Stimulated activated CD8-positive, alpha-beta memory T cell treated with anti-CD3 and anti-CD28 coated beads, Interleukin-2, amount 100 ng/mL, for 1 hour (primary cell): ENCODE data around the gene ADCY2.

ENCODE experiments used
- DNase-seq, 2 donors: peaks; one replicate each; pipeline ENCODE4 v3.0.0-alpha.2; 2020; ENCODE audit warnings: low read depth in 2 of 2

The ADCY2 gene

DNA sequence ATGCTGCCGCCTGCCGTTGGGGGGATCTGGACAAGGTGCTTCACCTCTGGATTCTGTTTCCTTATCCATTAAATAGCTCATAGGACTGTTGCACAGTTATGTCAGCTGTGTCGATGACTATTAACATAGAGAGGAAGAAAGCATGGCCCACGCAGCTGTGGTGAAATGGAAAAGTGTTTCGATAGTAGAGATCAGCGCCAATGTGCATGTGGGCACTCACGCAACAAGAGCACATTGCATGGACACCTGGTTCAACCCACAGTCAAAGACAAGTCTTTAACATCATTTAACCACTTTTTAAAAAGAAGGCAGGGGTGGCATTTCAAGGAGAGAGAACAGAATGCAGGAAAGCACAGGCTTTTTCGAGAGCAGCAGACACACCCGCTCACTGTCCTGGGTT lies 107.6 kb downstream of the ADCY2 start:
- DNase-seq: no peak

DNA sequence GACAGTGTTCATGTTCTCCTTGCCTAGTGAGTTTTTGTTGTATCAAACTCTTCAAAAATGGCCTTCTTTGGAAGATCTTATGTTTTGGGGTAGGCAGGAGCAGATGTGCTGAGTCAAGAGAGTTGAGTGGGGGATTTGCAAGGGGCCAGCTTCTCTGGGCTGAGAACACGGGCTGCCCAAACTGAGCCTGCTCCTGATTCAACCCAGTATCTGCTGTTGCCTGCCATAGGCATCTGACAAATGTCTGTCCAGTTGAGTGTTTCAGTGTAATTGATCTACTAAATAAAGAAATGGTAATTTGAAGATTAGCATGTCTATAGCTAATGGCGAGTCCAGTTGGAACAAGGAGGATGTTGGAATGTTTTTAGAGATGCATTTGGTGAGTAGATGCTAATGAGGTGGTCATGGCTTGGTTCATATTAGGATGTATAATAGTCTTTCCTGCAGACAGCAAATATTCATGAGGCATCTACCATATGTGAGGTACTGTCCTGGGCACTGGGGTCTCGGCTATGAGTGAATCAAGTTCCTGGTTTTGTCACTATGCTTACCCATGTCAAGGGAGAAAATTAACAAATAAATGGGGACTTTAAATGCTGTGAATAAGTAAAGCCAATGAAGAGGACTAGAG lies 119.5 kb downstream of the ADCY2 start:
- DNase-seq: no peak

DNA sequence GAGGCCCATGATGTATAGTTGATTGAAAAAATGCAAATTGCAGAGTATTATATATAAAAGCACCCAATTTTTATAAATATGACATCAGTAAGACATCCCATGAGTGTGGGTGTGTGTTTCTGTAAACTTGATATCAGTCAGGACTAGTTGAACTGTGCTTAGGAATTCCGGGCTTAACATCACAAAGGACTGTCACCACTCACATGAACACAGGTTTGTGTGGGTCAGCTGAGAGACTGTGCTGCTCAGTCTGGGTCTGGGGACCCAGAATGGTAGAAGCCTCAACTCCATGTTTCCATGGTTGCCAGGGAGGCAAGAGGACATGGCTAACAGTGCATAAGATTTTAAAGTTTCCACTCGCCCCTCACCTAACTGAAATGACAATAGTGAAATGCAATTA lies 120.3 kb downstream of the ADCY2 start:
- no peak for DNase-seq

DNA sequence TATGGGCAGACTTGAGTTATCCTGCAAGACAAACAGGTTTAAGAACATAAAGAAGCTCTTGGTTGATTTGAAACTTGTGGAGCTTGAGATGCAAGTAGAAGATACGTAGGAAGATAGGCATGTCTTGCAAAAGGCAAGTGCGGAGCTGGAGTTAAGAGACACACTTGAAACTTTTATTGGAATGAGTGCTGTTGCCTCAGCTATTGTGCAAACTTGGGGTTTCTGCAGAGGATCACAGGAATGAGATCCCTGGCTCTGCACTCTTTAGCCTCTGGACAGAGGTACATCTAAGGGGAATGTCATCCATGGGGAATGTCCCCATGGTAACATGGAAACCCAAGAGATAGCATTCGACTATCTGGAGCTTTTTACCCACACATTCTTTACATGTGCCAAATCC lies 121.1 kb downstream of the ADCY2 start:
- DNase-seq: no peak

DNA sequence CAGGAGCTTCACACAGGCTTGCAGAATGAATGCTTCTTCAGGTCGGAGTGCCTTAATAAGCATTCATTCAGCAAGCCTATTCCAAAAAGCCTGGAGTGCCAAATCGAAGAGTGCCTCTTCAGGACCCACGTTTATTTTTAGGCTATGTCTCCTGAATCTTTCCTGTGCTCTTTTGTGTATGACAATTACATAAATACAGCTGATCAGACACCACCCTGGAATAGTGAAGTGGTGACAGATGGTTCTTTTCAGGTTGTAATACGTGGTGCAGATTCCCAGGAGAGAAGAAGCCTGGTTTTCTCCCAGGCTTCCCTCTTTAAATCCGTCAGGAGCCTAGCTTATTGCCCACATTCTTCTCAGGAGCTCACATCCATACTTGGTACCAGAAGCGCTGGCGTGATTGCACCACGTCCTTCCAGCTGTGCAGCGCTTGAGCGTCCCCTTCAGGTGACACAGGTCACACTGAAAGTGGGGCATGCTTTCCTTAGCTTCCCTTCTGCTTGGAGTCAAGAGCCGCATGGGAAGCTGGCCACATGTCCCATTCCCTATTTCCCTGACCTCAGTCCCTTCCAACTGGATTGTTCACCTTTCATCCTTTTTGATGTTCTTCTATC lies 123.1 kb downstream of the ADCY2 start:
- no peak for DNase-seq

DNA sequence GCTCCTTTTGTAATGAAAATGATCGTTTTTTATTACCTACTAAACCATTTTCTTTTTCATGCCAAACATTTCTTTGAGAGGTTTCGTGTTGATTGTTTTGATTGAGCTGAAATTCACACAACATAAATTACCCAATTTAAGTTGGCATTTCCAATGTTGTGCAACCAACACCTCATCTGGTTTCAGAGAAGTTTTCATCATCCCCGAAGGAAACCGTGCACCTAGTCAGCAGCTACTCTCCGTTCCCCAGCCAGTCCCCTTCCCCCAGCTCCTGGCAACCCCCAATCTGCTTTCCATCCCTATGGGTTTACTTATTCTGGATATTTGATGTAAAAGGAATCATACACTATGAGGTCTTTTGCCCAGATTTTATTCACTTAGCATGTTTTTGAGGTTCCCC lies 123.6 kb downstream of the ADCY2 start:
- DNase-seq: no peak

DNA sequence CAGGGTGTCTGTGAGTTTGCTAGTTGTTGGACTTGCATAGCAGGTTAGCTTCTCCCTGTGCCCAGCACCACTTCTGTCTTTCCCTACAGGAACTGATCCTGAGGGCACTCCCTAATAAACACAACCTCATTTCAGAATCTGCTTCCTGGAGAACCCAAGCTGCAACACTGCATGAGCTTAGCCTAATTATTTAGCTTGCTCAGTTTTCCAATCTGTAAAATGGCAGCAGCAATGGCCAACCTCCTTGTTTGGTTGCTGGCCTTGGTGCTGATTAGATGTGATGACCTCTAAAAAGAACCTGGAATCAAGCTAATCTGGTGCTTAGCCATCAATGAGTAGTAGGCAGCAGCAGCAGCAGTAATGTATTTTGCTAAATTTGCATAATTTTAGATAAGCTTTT lies 133.9 kb downstream of the ADCY2 start:
- DNase-seq: no peak

DNA sequence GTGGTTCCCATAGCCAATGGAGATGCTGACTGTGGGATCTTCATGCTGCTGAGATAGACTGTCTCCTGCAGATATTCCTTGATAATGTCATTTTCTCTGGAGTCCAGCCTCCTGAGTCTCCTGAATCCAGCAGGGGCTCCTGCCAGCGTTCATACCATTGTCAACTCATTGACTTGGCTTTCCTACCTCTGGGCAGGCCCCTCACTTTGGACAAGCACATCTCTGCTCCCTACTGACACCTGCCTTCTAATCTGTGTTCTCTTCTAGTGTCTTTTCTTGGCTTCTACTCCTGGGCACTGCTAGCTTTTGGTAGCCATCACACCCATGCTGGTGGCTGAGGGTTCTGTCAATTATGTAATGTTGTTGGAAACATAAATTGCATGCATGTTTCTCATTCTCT lies 138.0 kb downstream of the ADCY2 start:
- no peak for DNase-seq

DNA sequence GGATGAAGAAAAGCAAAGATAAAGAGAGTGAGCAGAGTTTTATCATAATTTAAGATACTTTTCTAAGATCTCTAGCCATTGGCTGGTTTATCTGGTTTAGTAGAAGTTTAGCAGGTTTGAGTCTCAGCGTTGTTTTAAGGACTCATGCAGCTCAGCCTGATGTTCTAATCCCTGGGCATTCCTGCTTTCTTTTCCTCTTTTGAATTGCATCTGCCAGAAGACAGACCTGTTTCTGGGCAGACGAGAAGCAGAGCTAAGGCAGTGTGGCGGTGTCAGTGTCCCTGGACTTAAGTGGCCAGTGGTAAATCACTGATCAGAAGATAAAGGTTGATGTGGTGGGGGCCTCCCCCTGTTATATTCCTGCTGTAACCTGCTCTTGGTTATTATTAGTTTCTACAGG lies 138.6 kb downstream of the ADCY2 start:
- no peak for DNase-seq

DNA sequence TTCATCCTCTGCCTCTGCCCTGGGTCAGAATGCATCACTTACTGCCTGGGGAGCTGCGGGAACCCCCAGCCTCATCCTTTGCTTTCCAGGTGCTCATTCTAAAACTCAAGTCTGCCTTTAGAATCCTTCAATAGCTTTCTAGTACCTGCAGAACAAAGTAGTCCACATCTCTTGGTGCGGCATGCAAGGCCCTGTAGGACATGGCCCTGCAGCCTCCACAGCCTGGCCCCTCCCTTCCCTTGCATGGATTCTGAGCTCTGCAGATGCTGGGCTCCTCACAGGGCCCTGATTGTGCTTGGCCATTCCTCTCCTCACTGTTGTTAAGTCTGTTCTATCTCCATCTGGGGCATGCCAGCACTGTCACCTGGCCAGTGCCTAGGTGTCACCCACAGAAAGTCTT lies 141.6 kb downstream of the ADCY2 start:
- DNase-seq: no peak

DNA sequence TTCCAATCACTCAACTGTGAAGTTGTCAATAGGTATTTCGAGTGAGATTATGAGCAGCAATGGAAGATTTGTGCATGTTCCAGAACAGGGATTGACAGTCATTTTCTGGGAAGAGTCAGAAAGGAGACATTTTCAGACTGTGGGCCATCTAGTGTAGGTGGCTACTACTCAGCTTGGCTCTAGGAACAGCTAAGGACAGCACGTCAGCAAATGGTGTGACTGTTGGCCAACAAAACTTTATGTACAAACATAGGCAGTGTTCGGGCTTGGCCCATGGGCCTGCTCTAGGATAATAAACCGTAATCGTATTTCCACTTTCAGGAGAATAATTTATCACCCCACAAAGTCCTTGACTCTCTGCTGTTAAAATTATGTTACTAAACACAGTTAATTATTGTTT lies 143.6 kb downstream of the ADCY2 start:
- no peak for DNase-seq

DNA sequence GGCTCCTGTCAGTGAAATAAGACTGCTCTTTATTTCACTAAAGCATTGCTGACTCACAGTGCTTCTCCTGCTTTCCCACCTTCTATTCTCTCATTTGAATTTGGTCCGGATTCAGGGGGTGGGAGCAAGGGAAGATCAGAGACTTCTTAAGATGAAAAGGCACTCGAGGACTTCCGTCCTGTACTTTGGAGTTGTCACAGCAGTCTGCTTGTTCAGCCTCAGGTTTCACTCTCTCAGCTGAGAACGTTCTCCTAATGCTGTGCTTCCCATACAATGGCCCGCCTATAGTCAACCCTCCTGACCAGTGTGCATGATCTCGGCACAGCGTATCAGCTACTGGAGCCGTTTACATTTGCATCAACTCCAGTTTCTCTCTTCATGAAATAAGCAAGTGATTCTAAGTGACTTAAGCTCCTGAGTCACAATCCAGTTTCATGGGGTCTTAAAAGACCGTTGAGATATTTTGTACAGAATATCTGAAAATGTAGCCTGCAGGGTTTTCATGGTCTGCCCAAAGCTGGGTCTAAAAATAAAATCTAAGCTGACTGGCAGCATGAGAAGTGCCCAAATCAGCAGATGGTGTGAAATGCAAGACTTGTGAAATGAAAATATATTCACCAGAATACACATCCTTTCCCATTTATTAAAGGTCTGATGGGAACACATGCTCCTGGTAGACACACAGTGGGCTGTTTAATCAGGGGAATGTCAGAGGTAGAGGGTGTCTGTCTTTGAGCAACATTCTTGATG lies 145.0 kb downstream of the ADCY2 start:
- no peak for DNase-seq

DNA sequence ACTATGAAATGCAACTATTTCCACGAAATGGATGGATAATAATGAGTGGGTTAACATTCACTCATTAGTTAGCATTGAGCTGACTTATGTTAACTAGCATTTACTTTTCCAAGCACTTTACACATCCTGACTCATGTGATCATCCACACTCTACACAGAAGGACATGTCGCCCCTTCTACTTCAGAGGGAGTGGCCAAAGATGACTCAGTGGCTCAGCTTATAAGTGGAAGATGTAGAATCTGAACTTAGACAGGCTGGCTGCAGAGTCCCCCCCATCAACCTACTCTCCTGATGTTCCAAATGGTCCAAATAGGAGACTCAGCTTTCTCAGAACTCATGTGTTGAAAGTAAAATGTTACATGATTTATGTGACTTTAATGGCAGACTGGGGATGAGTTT lies 146.0 kb downstream of the ADCY2 start:
- no peak for DNase-seq

DNA sequence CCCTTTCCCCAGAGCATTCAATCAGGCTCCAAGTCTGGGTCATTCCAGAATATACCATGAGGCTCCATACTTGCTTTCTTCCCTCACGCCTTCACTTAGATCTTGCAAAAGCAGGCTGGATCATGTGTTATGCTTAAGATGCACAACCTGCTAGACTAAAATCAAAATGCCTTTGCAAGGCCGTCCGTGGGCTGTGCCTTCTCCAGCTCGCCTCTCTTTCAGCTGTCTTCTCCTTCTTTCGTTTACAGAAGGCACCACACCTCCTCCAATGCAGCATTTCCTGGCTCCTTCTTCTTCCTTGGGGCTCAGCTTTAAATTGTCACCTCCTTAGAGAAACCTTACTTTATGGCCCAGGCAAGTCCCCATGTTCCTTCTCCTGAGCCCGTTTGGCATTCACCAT lies 150.6 kb downstream of the ADCY2 start:
- no peak for DNase-seq

DNA sequence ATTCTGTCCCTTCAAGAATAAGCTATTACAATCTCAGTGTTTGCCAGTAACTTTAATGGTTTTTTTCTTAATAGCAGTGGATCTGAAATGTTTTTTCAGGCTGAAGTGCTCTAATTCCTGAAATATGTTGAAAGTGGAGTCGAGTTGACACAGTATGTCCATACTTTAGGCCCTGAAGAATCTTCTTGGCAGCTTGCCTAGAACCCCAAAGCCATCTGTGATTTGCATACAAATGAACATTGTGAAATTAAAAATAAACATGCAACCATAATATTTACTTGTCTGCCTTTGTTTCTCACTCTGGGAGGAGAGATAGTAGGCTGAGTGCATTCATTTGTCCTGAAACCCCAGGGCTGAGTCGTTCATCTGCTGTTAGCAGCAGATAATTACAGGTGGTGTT lies 152.7 kb downstream of the ADCY2 start:
- DNase-seq: no peak

DNA sequence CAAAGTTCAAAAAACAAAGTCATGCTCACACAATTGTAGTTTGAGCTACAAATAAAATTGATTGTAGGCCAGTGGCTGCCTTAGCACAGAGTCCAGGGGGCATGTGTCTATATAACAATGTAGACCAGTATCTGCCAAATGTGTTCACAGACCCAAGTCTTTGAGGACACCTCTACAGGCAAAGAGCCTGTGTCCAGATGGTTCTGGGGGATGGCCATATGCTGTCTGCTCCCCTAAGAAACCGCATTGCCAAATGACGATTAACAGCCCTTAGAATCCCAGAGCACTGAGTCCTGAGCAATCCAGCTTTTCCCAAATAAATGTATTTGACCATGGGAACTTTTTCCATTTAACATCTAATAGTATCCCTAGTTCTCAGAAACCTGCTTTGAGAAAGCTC lies 169.6 kb downstream of the ADCY2 start:
- DNase-seq: no peak

DNA sequence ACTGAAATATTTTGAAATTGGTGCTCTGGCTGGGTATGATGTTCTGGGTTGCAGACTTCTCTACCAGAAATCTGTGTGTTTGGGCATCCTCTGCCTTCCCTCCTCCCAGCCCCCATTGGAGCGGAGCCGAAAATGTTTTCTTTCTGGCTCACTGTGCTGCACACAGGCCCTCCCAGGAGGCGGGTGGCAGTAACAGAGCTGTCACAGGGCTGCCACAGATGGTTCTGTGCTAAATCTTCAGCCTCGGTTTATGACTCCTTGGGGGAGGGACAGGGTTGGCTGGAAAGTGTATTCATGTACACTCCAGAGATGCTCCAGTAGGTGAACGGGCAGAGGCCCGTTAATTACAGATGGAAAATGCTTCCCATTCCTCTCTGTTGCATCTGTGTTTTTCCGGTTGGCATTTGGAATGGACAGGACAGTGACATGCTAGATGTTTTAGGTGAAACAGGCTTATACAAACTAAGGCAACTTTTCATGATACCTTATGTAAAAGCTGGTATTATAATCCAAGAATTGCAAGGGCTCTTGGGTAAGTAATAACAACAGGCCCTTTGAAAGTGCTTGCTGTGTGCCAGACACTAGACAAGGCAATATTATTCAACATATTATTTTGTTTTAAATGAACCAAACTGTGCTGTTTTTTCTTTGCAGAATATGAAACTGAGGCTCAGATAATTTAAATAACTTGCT lies 180.2 kb downstream of the ADCY2 start:
- no peak for DNase-seq

DNA sequence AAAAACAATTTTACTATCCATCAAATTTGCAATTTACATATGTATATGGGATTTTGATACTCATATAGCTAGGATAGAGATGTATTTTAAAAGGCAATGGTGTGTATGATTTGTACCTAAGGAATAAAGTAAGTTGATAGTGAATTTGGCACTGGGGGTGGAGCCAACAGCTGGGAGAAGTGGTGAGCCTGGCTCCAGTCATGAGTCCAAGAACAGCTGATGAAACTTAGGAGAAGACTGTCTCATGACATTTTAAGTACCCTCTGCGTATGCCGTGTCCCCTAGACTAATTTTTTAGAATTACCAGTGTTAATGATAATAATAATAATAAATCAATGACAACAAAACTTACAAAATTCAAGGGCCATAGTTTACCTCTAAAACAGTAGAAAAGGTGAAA lies 181.4 kb downstream of the ADCY2 start:
- DNase-seq: no peak

DNA sequence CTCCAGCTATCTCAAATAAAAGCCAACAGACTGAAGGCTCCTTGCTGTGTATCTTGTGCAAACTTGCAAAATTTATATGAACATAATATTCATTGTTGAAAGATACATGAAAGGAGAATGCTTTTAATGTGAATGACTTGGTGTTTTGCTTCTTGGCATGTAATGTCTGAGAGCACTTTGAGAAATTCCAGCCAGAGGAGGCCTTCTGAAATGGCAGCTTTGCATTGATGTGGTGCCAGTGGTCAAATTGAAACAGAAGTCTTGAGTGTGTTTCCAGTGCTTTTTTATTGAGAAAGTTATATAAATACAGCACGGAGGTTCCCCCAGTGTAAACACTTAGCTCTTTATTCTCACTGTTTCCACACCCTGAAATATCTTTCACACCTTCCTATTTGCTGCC lies 182.1 kb downstream of the ADCY2 start:
- DNase-seq: no peak

DNA sequence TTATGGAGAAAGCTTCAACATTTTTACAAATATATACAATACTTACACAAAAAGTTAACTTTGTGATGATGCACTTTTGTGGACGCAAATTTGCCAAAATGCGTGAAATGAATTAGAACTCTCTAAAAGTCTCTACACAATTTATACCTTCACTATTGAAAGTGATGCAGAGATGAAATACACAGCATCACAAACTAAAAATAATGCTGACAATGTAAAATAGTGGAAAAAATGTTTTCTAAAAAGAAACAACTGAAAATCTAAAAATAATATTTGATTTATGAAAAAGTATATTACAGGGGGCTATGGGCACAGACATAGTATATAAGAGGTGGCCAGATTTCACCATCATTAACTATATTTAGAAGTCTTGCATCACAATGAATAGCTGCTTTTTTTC lies 188.8 kb downstream of the ADCY2 start:
- DNase-seq: no peak

DNA sequence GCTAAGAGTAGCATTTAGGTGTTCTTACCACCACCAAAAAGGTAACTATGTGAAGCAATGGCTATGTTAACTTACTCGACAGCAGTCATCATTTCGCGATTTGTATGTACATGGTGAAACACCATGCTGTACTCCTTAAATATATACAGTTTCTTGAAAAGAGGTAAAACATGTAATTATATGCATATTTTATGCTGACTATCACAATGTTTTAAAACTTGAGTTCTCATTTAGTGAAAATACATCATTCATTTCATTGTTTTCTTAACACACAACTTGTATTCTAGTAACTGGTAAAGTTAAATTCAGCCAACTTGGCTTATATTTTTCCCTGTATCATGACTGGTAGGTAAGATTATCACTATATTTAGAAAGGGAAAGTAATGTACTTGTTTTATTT lies 189.9 kb downstream of the ADCY2 start:
- DNase-seq: no peak

DNA sequence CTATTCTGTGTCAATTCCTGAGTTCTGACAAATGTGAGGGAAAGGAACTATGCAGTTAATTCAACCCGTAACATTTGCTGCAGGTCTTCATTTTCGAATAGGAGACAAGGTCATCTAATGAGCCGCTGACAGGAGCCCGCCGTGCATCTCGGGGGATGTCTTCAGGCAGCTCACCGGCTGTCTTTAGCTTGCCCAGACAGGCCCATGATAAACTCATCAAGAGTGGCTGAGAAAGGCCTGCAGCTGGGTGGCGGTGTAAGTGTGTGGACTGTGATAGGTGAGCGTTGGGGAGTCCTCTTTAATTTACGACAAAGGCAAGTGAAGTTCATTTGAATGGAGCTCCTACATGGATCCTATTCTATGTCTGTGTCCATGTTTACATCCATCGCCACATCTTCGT lies 190.5 kb downstream of the ADCY2 start:
- no peak for DNase-seq

DNA sequence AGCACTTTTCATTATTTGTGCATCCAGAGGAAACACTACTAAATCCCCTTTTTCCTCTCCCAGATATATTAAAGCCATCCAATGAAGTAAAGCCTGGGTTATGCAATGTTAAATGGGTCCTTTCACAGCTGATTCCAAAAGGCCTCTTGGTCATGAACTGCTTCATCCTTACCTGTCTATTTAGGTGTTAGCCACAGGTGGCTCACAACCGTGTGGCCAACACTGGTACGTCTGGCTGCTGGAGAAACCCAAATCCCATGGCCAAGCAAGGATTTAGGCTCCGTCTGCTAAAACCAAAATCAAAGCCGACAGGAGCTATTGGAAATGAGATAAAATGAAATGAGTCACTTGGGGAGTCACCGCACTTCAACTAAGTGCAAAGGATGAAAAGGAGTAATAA lies 193.9 kb downstream of the ADCY2 start:
- DNase-seq: no peak
